NAMALWA (cell line): ENCODE results near the gene CAB39.

Source experiments
- DNase-seq: peaks from one replicate; pipeline ENCODE4 v3.0.0-alpha.2; 2015; ENCODE audit warnings: low spot score

The CAB39 gene

DNA sequence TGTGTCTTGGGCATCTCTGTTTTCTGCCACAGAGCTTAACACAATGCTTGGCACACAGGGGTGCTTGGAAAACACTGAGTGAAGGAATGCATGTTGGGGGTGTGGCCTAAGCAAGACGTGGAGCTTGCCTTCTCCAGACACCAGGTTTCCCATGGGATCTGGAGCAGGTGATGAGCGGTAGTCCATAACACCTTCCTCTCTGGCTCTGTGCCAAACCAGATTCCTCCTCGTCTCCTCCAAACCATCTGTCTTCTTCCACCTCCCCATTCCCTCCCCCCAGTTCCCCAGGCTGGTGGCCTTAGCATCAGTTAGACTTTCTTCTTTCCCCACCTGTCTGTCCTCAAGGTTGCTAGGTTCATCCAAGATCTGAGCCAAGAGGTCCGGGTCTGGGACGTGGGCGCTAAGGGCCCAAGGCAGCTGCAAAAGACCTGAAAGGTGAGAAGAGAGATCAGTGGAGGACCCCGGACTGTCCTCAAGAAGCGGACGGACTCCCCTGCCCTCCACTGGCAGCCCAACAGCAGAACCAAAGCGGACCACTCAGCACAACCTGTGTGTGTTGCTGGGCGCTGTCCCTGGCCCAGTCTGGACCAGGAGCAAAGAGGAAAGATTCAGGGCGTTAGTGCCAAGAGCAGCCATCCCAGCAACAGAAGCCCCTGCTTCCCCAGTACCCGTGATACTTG, 150.9 kb downstream of the CAB39 start:
- no peak for DNase-seq

DNA sequence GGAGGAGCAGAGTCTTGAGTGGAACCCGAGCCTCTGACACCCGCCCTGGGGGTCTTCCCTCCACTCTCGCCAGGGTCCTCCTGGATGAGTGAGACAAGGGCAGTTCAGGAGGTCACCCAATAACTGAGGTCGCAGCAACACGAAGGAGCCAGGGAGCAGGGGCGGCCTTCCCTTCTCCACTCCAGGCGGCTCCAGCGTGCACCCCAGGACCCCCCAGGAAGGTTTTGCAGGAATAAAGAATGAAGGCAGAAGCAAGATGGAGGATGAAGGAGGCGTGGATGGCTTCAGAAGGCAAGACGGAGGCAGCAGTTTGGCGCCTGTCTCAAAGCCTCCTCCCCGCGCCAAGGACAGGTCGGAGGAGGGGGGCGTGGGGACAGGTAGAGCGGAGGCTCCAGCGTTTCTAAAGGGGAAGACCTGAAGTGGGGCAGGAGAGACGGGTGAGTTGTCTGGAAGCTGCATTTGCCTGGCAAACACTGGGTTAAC, 151.5 kb downstream of the CAB39 start:
- DNase-seq: no peak

DNA sequence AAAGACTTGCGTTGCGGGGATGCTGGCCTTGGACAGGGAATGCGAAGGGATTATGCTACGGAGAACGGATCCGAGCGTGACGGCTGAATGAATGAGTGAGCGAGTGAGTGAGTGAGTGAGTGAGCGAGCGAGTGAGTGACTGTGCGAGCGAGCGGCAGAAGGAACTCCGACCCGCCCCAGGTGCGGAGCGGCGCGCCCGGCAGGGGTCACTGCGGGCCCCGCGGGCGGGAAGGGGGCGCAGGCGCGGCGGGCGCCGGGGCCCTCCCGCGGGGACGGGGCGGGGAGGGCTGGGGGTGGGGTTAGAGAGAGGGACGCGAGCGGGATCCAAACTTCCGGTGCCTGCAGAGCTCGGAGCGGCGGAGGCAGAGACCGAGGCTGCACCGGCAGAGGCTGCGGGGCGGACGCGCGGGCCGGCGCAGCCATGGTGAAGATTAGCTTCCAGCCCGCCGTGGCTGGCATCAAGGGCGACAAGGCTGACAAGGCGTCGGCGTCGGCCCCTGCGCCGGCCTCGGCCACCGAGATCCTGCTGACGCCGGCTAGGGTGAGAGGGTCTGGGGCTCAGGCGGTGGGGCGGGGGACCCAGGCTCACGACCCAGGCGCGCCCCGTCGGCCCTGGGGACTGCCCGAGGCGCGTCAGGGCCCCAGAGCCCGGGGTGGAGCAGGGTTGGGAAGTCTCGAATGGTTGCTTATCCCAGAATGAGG, 152.1 kb downstream of the CAB39 start, which contains the start of gene ITM2C:
TSS of gene ITM2C (plus strand) at position 338 of the 702 bp plus-strand sequence. CDS start at position 422, 84 bp downstream.
- DNase-seq: no peak

DNA sequence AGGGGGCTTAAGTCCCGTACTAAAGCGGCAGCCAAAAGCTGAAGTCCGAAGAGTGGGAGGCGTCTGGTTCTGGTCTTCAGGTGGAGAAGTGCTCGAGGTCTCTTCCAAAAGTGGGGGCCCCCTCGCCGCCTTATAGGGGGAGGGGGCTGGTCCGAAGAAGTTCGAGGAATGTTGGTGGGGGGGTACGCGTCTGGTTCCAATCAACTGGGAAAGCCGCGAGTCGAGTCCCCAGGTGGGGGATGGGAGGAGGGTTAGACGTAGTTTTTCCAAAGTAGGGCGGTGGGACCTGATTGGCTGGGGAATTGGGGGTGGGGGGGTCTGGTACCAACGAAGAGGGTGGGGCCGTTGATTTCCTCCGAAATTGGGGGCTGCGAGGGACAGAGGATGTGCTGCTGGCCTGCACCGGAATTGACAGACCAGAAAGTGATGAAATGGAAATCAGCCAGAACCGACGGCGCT, 152.7 kb downstream of the CAB39 start:
- DNase-seq: no peak

DNA sequence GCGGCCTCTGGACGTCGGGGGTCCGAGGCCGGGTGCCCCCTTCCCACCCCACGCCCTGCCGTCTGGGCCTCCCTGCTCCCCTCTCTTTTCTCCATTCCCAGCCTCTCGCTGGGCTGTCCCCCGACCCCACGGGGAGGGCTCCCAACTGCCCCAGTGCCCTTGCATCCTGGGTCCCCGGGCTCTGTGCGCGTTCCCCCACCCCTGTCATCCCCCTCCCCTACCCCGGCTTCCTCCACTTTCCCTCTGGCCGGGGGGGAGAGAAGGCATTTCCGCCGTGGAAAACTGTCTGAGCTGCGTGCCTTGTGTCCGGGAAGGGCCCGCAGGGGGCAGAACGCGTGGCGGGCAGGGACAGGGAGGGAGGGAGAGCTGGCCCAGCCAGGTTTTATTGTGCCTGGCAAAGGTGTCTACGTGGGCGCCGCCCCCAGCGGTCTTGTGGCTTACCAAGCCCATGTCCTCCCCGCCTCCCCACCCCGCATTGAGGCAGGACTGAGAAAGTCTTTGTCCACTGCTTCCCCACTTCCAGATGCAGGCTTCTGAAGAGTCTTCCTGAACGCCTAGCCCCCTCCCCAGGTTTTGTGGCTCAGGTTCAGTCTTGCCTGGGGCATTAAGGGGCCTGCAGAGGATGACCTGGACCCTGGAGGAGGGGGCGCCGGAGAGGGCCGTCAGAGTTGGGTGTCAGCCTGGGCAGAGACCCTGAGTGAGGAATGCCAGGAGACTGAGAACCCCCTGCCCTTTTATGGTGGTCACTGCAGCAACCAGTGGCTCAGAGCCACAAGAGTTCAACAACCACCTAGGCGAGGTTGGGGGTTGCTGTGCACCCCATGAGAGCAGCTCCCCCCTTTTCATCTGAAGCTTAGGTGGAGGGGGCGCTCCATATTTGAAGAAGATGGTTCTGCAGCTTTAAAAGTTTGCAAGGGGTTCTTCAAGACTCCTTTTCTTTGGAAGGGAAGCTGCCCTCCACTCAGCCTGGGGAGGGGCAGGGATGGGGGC, 153.4 kb downstream of the CAB39 start:
- no peak for DNase-seq

DNA sequence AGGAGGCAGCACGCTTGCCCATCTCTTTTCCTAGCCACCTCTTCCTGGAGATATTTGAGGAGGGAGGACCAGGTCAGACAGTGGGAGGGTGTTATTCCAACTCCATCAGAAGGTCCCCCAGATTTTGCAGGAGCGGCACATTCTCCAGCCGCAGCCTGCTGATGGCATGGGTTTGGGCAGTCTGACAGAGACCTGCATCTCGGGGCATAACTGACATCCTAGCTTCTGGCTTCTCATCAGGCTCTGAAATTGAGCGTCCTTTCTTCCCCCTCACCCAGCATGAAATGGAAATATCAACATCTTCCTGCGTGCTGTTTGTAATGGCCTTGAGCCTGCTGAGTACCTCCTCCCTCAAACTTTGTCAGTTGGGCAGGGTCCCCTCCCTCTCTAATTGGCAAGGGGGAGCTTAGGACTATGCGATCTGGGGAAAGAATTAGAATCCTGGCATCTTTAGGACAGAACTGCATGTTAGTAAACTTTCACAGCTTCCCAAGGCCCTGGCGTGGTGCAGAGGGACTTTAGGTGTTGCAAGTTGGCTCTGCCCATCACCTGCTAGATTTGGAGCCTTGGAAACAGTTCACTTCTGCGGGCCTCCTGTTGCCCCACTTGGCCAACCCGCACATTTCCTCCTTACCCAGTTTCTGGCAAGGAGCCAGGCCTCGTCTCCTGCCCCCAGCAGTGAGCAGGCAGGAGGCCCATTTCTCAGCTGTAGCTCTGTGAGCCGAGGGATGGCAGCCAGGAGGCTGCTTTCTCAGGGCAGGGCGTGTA, 154.3 kb downstream of the CAB39 start:
- DNase-seq: peak; percentile 80

DNA sequence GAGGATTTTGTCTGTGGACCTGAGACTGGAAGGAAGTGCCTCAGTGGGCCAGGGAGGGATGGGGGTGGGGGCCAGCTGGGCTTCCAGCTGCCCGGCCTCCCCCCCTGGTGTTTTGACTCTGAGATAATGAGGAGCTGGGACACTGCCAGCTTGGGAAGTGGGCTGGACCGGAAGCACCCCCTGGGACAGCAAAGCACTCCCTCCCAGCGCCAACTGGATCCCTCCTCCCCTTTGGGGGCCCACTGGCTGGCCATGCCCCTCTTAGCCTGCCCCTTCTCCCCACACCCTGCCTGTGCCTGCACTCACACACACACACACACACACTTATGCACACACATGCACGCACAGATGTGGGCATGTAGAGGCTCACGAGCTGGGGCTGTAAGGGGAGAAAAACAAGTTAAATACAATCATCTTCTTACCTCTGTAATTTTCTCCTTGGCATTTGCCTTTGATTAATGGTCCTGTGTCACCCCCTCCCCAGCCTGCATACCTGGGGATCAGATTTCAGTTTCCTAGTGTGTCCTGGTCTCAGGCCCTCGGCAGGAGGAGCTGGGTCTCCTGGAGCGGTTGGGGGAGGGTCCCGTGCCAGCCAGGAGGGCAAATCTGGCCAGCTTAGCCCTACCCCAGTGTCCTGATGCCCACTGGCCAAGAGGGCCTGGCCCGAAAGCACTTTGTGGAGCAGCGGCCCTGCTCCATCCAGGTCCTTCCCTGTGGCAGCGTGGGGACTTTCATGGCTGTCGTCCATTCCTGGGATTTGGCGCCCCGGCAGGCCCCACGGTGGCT, 155.7 kb downstream of the CAB39 start:
- no peak for DNase-seq

DNA sequence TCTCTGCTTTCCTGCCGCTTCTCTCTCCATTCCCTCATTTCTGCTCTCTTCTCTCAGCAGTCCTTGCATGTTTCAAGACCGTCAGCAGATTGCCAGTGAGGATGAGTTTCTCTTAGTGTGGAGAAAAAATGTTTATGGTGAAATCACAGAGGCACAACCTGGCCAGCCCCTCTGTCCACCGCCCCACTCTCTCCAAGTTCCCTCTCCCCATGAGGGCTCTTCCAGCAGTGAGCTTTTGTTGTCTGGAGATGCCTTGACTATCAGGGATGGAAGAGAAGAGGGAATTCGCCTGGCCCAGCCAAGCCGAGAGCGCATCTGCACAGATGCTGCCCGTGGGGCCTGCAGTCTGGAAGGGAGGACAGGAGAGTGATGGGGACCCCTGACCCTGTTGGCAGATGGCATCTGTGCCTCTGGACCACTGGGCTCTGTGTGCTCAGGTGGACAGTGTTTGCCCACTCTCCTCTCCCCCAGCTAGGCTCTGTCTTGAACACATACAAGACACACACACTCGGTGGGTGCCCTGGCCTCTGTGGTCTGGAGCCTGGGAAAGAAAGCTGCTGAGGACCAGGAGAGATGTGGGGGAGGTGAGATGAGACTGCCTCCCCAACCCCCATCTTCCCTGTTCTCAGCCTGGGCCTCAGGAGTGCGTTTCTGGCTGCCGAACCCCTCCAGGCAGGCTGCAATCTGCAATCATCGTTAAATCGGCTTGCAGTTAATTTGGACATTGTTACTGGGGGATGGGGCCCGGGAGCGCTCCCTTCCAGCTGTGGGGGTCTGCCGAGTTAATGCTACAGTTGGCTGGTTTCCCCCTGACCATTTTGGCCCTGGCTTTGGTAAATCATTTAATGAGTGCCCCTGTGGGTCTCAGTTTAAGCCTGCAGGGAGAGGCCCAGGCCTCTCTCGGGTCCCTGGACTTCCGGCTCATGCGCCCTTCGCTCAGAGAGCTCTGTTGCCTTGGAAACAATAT, 156.6 kb downstream of the CAB39 start:
- DNase-seq: no peak

DNA sequence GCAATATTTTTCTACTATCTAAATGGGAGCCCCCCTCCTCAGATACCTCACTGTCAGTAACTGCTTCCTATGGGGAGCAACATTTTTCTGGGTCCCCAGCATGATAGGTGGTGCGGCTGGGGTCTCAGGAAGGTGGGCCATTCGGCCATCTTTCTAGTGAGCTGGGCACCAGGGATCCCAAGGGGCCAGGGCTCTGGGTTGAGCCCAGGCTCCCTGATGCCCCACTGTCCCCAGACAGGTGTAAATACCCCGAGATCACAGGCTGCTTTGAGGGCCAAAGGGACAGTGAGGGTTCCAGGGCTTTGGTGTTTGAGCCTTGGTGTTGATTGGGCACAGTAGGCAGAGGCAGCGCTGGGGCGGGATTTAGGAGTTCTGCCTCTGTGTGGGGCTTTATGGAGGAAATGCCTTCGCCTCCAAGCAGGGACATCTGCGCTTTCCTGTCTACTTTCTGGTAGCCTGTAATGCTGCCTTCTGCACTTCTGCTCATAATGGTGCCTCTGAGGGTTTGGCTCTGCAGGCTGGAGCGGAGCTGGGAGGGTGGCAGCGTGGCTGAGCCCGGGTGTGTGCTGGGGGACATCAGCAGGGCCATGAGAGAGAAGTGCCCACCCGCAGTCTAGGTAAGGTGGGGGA, 157.4 kb downstream of the CAB39 start:
- no peak for DNase-seq
